C4-2B (cell line): Measurements from ENCODE around the gene CCDC88C.

Source experiments
- H3K27ac ChIP-seq: fragments of 450-650 bp; 2 replicates; pipeline ENCODE4 v1.5.1; 2017
- ZFX ChIP-seq: fragments of 450-650 bp; IDR thresholded peaks from 2 replicates; pipeline ENCODE4 v1.6.1; 2017
- TF ChIP-seq, protein P1 (sequence below): fragments of 450-650 bp; conservative IDR thresholded peaks from 2 replicates; pipeline ENCODE4 v1.5.1; 2017; ENCODE audit warnings: mild to moderate bottlenecking

CCDC88C gene

DNA sequence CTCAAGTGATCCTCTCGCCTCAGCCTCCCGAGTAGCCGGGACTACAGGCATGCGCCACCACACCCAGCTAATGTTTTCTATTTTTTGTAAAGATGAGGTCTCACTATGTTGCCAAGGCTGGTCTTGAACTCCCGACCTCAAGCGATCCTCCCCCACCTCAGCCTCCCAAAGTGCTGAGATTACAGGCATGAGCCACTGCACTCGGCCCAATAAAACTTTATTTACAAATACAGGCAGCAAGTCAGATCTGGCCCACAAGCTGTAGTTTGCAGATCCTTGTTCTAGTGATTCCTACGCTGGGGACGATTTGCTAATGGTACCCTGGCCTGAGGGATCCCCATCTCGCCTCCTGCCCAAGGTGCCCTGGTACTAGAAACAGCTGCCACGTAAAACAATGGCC lies 74.6 kb downstream of the CCDC88C start:
- no peak overlapping the region for H3K27ac ChIP-seq
- no peak for TF ChIP-seq ZFX
- TF ChIP-seq, protein P1, sequence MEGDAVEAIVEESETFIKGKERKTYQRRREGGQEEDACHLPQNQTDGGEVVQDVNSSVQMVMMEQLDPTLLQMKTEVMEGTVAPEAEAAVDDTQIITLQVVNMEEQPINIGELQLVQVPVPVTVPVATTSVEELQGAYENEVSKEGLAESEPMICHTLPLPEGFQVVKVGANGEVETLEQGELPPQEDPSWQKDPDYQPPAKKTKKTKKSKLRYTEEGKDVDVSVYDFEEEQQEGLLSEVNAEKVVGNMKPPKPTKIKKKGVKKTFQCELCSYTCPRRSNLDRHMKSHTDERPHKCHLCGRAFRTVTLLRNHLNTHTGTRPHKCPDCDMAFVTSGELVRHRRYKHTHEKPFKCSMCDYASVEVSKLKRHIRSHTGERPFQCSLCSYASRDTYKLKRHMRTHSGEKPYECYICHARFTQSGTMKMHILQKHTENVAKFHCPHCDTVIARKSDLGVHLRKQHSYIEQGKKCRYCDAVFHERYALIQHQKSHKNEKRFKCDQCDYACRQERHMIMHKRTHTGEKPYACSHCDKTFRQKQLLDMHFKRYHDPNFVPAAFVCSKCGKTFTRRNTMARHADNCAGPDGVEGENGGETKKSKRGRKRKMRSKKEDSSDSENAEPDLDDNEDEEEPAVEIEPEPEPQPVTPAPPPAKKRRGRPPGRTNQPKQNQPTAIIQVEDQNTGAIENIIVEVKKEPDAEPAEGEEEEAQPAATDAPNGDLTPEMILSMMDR = no peak

DNA sequence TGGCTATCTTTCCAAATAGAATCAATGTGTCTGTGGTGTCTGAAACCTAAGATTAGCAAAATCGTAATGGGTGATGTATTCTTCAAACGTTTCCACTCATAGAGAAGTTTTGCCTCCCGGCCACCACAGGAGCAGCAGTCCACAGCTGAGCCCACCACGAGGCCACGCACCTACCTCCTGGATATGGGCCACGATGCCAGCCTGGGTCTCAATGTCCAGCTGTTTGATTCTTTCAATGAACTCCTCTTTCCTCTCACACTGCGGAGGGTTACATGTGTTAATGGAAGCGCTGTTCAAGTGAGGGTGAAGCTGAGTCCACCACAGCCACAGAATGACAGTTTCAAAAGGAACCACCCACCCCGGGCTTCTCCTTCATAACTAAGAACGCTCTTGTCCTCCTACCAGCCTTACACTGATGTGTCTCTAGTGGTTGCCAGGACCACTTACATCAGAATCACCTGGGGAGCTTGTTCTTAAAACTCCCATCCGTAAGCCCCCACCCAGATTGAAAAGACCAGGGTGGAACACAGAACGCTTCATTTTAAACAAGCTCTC lies 75.3 kb downstream of the CCDC88C start:
- H3K27ac ChIP-seq = no peak overlapping the region
- TF ChIP-seq ZFX = no peak
- TF ChIP-seq, protein P1 = no peak

DNA sequence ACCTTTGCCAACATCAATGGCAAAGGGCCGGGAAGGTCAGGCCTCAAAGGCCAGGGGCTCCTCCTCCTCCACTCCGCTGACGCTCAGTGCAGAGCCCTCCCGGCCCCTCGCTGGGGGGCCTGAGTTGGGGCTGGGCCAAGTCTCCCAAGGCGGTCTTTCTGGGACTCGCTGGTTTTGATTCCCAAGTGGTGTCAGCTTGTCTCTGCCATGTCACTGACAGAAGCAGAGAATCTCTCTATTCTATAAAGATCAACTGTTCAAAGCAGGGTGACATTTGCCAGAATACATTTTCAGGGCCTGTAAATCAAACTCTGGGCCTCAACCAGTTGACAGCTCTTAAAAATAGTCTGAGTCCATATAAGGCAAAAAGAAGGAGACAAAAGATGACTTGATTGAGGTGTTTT lies 75.9 kb downstream of the CCDC88C start:
- no peak overlapping the region for H3K27ac ChIP-seq
- TF ChIP-seq ZFX = no peak
- TF ChIP-seq, protein P1 = no peak

DNA sequence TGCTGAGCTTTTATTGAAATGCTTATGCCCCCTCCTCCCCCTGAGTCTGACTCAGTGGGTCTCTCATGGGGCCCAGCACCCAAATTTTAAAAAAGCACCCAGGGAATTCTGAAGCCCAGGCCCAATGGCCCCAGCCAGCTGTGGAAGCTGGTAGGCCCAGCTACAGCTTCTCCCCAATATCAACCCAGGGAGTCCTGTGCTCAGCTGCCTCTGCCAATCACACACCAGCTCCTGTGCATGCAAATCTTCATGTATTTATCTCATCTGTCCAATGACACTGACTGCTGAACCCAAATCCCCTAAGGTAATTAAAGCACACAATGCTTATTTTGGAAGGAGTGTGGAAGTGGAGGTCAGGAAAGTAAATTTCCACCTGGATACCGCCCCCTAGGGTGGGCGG lies 76.3 kb downstream of the CCDC88C start:
- TF ChIP-seq, protein P1 = no peak
- no peak for TF ChIP-seq ZFX
- no peak overlapping the region for H3K27ac ChIP-seq

DNA sequence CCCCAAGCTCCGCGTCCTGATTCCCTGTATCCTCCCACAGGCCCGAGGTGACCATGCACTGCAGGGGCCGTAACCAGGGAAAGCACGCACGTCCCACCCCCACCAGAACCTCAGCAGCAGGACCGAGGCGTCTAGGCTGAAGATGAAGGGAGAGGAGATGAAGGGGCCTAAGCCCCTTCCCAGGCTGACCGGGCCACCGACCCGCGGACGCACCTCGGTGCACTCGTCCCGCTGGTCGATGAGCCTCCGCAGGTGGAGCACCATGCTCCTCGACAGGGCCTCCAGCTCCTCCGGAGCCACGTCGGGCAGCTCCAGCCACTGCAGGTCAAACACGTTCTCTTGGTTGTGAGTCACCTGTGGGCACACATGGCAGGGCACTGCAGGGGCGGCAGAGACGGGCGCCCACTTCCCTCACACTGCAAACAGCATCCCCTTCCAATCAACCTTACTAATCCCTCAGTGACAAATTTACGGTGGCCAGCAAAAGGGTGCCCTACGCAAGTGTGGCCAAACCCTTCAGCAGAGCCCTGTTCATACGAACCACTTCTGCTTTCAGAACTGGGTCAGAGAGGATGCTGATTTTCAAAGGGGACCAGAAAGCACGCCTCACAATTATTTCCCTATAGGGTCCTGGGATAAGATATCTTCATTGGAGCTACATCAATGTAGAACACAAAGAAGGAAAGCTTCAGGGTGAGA lies 77.8 kb downstream of the CCDC88C start:
- H3K27ac ChIP-seq = no peak overlapping the region
- TF ChIP-seq, protein P1 = no peak
- no peak for TF ChIP-seq ZFX

DNA sequence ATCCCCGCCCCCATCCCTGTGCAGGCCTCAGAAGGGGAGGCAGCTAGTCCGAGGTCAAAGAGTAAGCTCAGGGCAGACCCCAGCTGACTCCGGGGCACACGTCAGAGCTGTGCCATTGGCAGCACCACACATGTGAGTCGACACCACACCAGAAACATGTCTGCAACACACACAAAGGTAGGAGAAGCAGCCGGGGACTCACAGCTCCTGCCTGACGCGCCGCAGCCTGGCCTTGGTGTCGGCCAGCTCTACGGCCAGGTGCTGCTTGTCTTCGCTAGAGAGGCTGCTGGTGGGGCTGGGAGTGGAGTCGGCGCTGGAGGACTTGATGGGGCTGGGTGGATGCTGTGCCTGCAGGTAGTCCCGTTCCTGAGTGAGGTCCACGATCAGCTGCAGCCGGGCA lies 78.5 kb downstream of the CCDC88C start:
- TF ChIP-seq ZFX = no peak
- TF ChIP-seq, protein P1 = no peak
- no peak overlapping the region for H3K27ac ChIP-seq

- H3K27ac ChIP-seq = no peak overlapping the region
Observed at GRCh38 chr14:91338379-91338778, 79.2 kb downstream of the CCDC88C start.

More at GRCh38 chr14:91338379-91338778, 79.2 kb downstream of the CCDC88C start:
- TF ChIP-seq, protein P1 = no peak
- TF ChIP-seq ZFX = no peak
